Heart right ventricle (tissue), 16 donors: ENCODE data around the gene LYPD5. TPM values are rescaled to one million over a fixed set of nuclear protein-coding genes. Genes with fewer than 3 reads are reported as not detected.

ENCODE experiments used
- ATAC-seq, 8 donors: fragments of 200-7000 bp; cut with Tn5 transposase; one replicate each; pipeline ENCODE4 v1.9.1; 2020; ENCODE audit warnings: mild to moderate bottlenecking in 8 of 8, moderate library complexity in 8 of 8, moderate number of reproducible peaks in 1 of 8
- DNase-seq, 2 donors: peaks; one replicate each; pipeline ENCODE4 v3.0.0-alpha.2; 2020
- H3K27ac ChIP-seq, 10 donors: fragments of 200-600 bp; sonication (generic) in 2 of 10; one replicate each; pipeline versions ENCODE4 v1.5.0 to v1.8.0; 2020 to 2022; ENCODE audit warnings: mild to moderate bottlenecking in 3 of 10
- H3K27me3 ChIP-seq, 7 donors: fragments of 200-600 bp; one replicate each; pipeline ENCODE4 v1.8.0; 2021 to 2022; ENCODE audit warnings: mild to moderate bottlenecking in 2 of 7
- H3K36me3 ChIP-seq, 9 donors: fragments of 200-600 bp; sonication (generic) in 1 of 9; one replicate each; pipeline versions ENCODE4 v1.5.0 to v1.8.0; 2020 to 2022; ENCODE audit warnings: mild to moderate bottlenecking in 2 of 9
- H3K4me1 ChIP-seq, 9 donors: fragments of 200-600 bp; sonication (generic) in 1 of 9; one replicate each; pipeline versions ENCODE4 v1.5.0 to v1.8.0; 2020 to 2022; ENCODE audit warnings: mild to moderate bottlenecking in 4 of 9
- H3K4me3 ChIP-seq, 10 donors: fragments of 200-600 bp; sonication (generic) in 2 of 10; one replicate each; pipeline versions ENCODE4 v1.5.0 to v1.8.0; 2020 to 2022; ENCODE audit warnings: mild to moderate bottlenecking in 7 of 10, moderate library complexity in 2 of 10
- H3K9me3 ChIP-seq, 11 donors: fragments of 200-600 bp in 10 of 11; sonication (generic) in 2 of 11; one replicate each; pipeline versions ENCODE4 v1.5.0 to v1.8.0; 2013 to 2022; ENCODE audit warnings: mild to moderate bottlenecking in 2 of 11, control low read depth in 1 of 11, moderate library complexity in 1 of 11
- CTCF ChIP-seq, 9 donors: fragments of 200-600 bp; sonication (generic) in 2 of 9; IDR thresholded peaks; one replicate each; pipeline versions ENCODE4 v1.5.0 to v1.8.0; 2021 to 2022; ENCODE audit warnings: antibody characterized with exemption in 9 of 9, mild to moderate bottlenecking in 5 of 9, moderate library complexity in 1 of 9
- WGBS, 2 donors: extraction: QIAGEN DNeasy Blood & Tissue Kit; methylation state at CpG; one replicate each; pipeline ENCODE4 v1.1.7; 2013; ENCODE audit warnings: inconsistent platforms in 1 of 2; 5-methylcytosine and 5-hydroxymethylcytosine counted together
- intact Hi-C, 10 donors: fragments of 100-400 bp; cut with DNase I; formaldehyde crosslinking; loops; one replicate each; pipeline versions ENCODE4 v1.11.1 to v1.14.2; 2022
- polyA plus RNA-seq, 2 donors: library from polyadenylated mRNA; stranded (reverse); fragments of 200-250 nt; gene quantifications; one replicate each; pipeline ENCODE4 v1.2.3, GENCODE V29; 2013
- total RNA-seq, 10 donors: library from RNA; stranded (reverse); fragmentation: NEBNext Ultra II Directional in 3 of 10; extraction: Animal tissue kit (Norgen Biotek cat#: 25700) in 3 of 10; gene quantifications; one replicate each; pipeline versions ENCODE4 v1.2.1 to v1.2.4, GENCODE V29; 2021 to 2023
- donor health status: Arrhythmogenic right ventricular cardiomyopathy.
- donor health status: ischemic (EF 13 %, LVEDD 7.1; RV severe dilation, severe dysfunction).
- donor health status: healthy with polysubstance abuse.
- donor health status: DM: no; HTN: yes; CAD: no.
- donor health status: DM: no; HTN: no; CAD: no.
- donor health status: ischemic (EF 25% LVEDD 6.9; RV normal size, moderate dysfunction).
- donor health status: ischemic (EF 25% LVEDD 5.7; RV mildly dilated, moderate dysfunction).
- donor health status: healthy.
- donor health status: DM: yes; HTN: yes; CAD: no.
- donor health status: Ischemic cardiomyopathy.
- donor health status: ischemic (EF 35%, LVEDD 5.7; RV mildly dilated, moderate dysfunction).
- donor health status: nonischemic (EF 11% LVEDD 7.7; RV severe dilation, severe dysfunction).
- donor health status: DM: yes; HTN: yes; CAD: no.
- donor health status: PGD.
- donor health status: ischemic (EF 29% LVEDD 5.4; RV normal size, mild dysfunction).
- donor health status: nonischemic (EF 23%, LVEDD 6.1; RV moderate dilation, normal function).

LYPD5 gene
- total and polyA plus RNA-seq, 12 donors: 0.24 to 5.3 (median 0.90) TPM

- H3K27me3 ChIP-seq: peaks cover 0 to 35% (median 18%) of the 10 kb centered on the region in 7 donors
- DNase-seq: no peak
- TF ChIP-seq CTCF (IDR thresholded peaks at IDR 0.05): peak in 1 of 9 donors; percentile 12
- intact Hi-C loops: loop anchor here in 4 of 10 donors (5.0 to 10.0 kb wide), 4 partner anchors 33 to 235 kb away; partner anchors contain the start of gene PLAUR (in 1 of the 4)
- H3K4me1 ChIP-seq: peaks cover 0 to 60% (median 7%) of the 10 kb centered on the region in 9 donors
- no peak for ATAC-seq
- peak overlapping the region in 2 of 10 donors; percentile 2 to 41 for H3K4me3 ChIP-seq
- no peaks in the 10 kb centered on the region for H3K9me3 ChIP-seq
- peak overlapping the region in 1 of 10 donors; percentile 74 for H3K27ac ChIP-seq
- 38 to 46% methylated on average over 3 of the region's 3 CpGs for WGBS, 2 donors
- no peaks in the 10 kb centered on the region for H3K36me3 ChIP-seq
Measured at GRCh38 chr19:43779820-43780219, 22.4 kb downstream of the LYPD5 start.

- Histone ChIP-seq H3K9me3 (no peaks in the 10 kb centered on the region), H3K27me3 (peaks cover 0 to 32% (median 18%) of the 10 kb centered on the region in 7 donors), H3K4me1 (peaks cover 0 to 60% (median 12%) of the 10 kb centered on the region in 9 donors), H3K4me3 (peak overlapping the region in 2 of 10 donors; percentile 2 to 41), H3K27ac (peak overlapping the region in 3 of 10 donors; percentile 10 to 74 (median 12)), H3K36me3 (no peaks in the 10 kb centered on the region)
- DNase-seq (no peak), ATAC-seq (peak in 4 of 8 donors; percentile 32 to 43 (median 36))
- WGBS, 2 donors: 62 to 70% methylated on average over 16 of the region's 16 CpGs
- intact Hi-C loops: no loop called here
- TF ChIP-seq CTCF (IDR thresholded peaks at IDR 0.05): no peak
Measured at GRCh38 chr19:43779147-43779819, 23.0 kb downstream of the LYPD5 start.

GRCh38 chr19:43778651-43779050 lies 23.6 kb downstream of the LYPD5 start:
- no peak for TF ChIP-seq CTCF (IDR thresholded peaks at IDR 0.05)
- H3K27me3 ChIP-seq: peaks cover 0 to 27% (median 15%) of the 10 kb centered on the region in 7 donors
- intact Hi-C loops: no loop called here
- DNase-seq (no peak), ATAC-seq (no peak)
- H3K9me3 ChIP-seq: no peaks in the 10 kb centered on the region
- peak overlapping the region in 1 of 10 donors; percentile 41 for H3K4me3 ChIP-seq
- peak overlapping the region in 3 of 10 donors; percentile 10 to 74 (median 12) for H3K27ac ChIP-seq
- 96 to 97% methylated on average over 1 of the region's 1 CpG for WGBS, 2 donors
- peaks cover 0 to 58% (median 16%) of the 10 kb centered on the region in 9 donors for H3K4me1 ChIP-seq
- H3K36me3 ChIP-seq: no peaks in the 10 kb centered on the region

GRCh38 chr19:43777163-43777695 lies 25.0 kb downstream of the LYPD5 start:
- Histone ChIP-seq H3K4me3 (no peak overlapping the region), H3K36me3 (no peaks in the 10 kb centered on the region), H3K27me3 (peaks cover 0 to 14% (median 8%) of the 10 kb centered on the region in 7 donors), H3K27ac (peak overlapping the region in 1 of 10 donors; percentile 74), H3K4me1 (peaks cover 0 to 58% (median 16%) of the 10 kb centered on the region in 9 donors), H3K9me3 (no peaks in the 10 kb centered on the region)
- 17 to 23% methylated on average over 4 of the region's 4 CpGs for WGBS, 2 donors
- TF ChIP-seq CTCF (IDR thresholded peaks at IDR 0.05): no peak
- ATAC-seq (peak in 6 of 8 donors; percentile 5 to 45 (median 19)), DNase-seq (no peak)
- intact Hi-C loops: no loop called here
